Liver (tissue), 9 donors: ENCODE measurements around the gene COL24A1. TPM values are rescaled to one million over a fixed set of nuclear protein-coding genes. Genes with fewer than 3 reads are reported as not detected.

ENCODE experiments used
- DNase-seq: peaks from one replicate; pipeline ENCODE4 v3.0.0-alpha.2; 2017; ENCODE audit warnings: low spot score
- H3K27ac ChIP-seq, 2 donors: one replicate each; pipeline ENCODE4 v1.7.0; 2013; ENCODE audit warnings: inconsistent platforms in 2 of 2, low read length in 2 of 2, control low read depth in 1 of 2, low read depth in 1 of 2, mild to moderate bottlenecking in 1 of 2
- H3K27me3 ChIP-seq, 4 donors: one replicate each; pipeline versions ENCODE4 v1.6.1 to v1.7.0; 2013; ENCODE audit warnings: low read length in 3 of 4, inconsistent platforms in 1 of 4, mild to moderate bottlenecking in 1 of 4, moderate library complexity in 1 of 4; ENCODE audit not compliant: control insufficient read depth in 4 of 4, insufficient read depth in 4 of 4
- H3K36me3 ChIP-seq, 4 donors: one replicate each; pipeline versions ENCODE4 v1.6.1 to v1.7.0; 2013; ENCODE audit warnings: low read length in 3 of 4, mild to moderate bottlenecking in 3 of 4, low read depth in 1 of 4, moderate library complexity in 1 of 4; ENCODE audit not compliant: control insufficient read depth in 4 of 4, insufficient read depth in 3 of 4
- H3K4me1 ChIP-seq, 4 donors: one replicate each; pipeline versions ENCODE4 v1.6.1 to v1.7.0; 2013; ENCODE audit warnings: low read length in 3 of 4, mild to moderate bottlenecking in 3 of 4, moderate library complexity in 1 of 4; ENCODE audit not compliant: control insufficient read depth in 4 of 4, insufficient read depth in 4 of 4
- H3K4me3 ChIP-seq, 3 donors: one replicate each; pipeline versions ENCODE4 v1.6.1 to v1.7.0; 2013; ENCODE audit warnings: low read length in 3 of 3, control low read depth in 1 of 3, low read depth in 1 of 3, mild to moderate bottlenecking in 1 of 3
- H3K9ac ChIP-seq, 2 donors: one replicate each; pipeline ENCODE4 v1.7.0; 2013; ENCODE audit warnings: low read length in 2 of 2, mild to moderate bottlenecking in 2 of 2, moderate library complexity in 2 of 2, control low read depth in 1 of 2, low read depth in 1 of 2
- H3K9me3 ChIP-seq, 4 donors: one replicate each; pipeline versions ENCODE4 v1.6.1 to v1.7.0; 2013; ENCODE audit warnings: low read length in 3 of 4; ENCODE audit not compliant: control insufficient read depth in 4 of 4
- ATF3 ChIP-seq: IDR thresholded peaks from 2 replicates; pipeline ENCODE4 v1.6.1; 2016; ENCODE audit warnings: antibody characterized with exemption
- EGR1 ChIP-seq, 2 donors: IDR thresholded peaks; 2 replicates each; pipeline ENCODE4 v1.6.1; 2016 to 2018; ENCODE audit warnings: antibody characterized with exemption in 2 of 2, low read depth in 2 of 2
- FOXA1 ChIP-seq: IDR thresholded peaks from 2 replicates; pipeline ENCODE4 v1.6.1; 2016; ENCODE audit warnings: antibody characterized with exemption
- FOXA2 ChIP-seq: IDR thresholded peaks from 2 replicates; pipeline ENCODE4 v1.6.1; 2016; ENCODE audit warnings: antibody characterized with exemption
- GABPA ChIP-seq, 2 donors: IDR thresholded peaks in 1 of 2; conservative IDR thresholded peaks in 1 of 2; 2 replicates each; pipeline ENCODE4 v1.6.1; 2016; ENCODE audit warnings: antibody characterized with exemption in 2 of 2, mild to moderate bottlenecking in 1 of 2, moderate library complexity in 1 of 2
- HNF4A ChIP-seq, 2 donors: conservative IDR thresholded peaks; 2 replicates each; pipeline ENCODE4 v1.6.1; 2016; ENCODE audit warnings: antibody characterized with exemption in 2 of 2, mild to moderate bottlenecking in 2 of 2
- HNF4G ChIP-seq: IDR thresholded peaks from 2 replicates; pipeline ENCODE4 v1.6.1; 2016; ENCODE audit warnings: antibody characterized with exemption
- JUND ChIP-seq, 2 donors: IDR thresholded peaks; 2 replicates each; pipeline ENCODE4 v1.6.1; 2016; ENCODE audit warnings: antibody characterized with exemption in 2 of 2
- NR2F2 ChIP-seq: IDR thresholded peaks from 2 replicates; pipeline ENCODE4 v1.6.1; 2016; ENCODE audit warnings: antibody characterized with exemption
- RAD21 ChIP-seq, 2 donors: IDR thresholded peaks; 2 replicates each; pipeline ENCODE4 v1.6.1; 2016; ENCODE audit warnings: antibody characterized with exemption in 2 of 2, mild to moderate bottlenecking in 2 of 2
- RXRA ChIP-seq, 2 donors: IDR thresholded peaks; 2 replicates each; pipeline ENCODE4 v1.6.1; 2017 to 2018; ENCODE audit warnings: antibody characterized with exemption in 2 of 2, mild to moderate bottlenecking in 1 of 2
- SP1 ChIP-seq: IDR thresholded peaks from 2 replicates; pipeline ENCODE4 v1.6.1; 2018; ENCODE audit warnings: antibody characterized with exemption, mild to moderate bottlenecking
- TAF1 ChIP-seq: conservative IDR thresholded peaks from 2 replicates; pipeline ENCODE4 v1.6.1; 2016; ENCODE audit warnings: antibody characterized with exemption, mild to moderate bottlenecking
- YY1 ChIP-seq: IDR thresholded peaks from 2 replicates; pipeline ENCODE4 v1.6.1; 2016; ENCODE audit warnings: antibody characterized with exemption, mild to moderate bottlenecking
- ZBTB33 ChIP-seq: IDR thresholded peaks from 2 replicates; pipeline ENCODE4 v1.6.1; 2016; ENCODE audit warnings: antibody characterized with exemption
- WGBS: extraction: QIAGEN DNeasy Blood & Tissue Kit; methylation state at CpG from one replicate; pipeline ENCODE4 v1.1.7; 2013; 5-methylcytosine and 5-hydroxymethylcytosine counted together
- polyA plus RNA-seq, 2 donors: library from polyadenylated mRNA; stranded (reverse) in 1 of 2; unstranded in 1 of 2; fragments of 200-250 nt in 1 of 2; fragments of >200 nt in 1 of 2; fragmentation: Nextera tagmentation in 1 of 2; extraction: Ambion mirVana in 1 of 2; gene quantifications; one replicate each; pipeline versions ENCODE4 v1.2.1 to v1.2.3, GENCODE V29; 2013 to 2015
- total RNA-seq, 2 donors: library from RNA; depleted of rRNA; stranded (reverse); fragments of >200 nt; gene quantifications; one replicate each; pipeline ENCODE4 v1.2.3, GENCODE V29; 2014
- TF ChIP-seq, protein P1 (sequence below): IDR thresholded peaks from 2 replicates; pipeline ENCODE4 v1.6.1; 2016; ENCODE audit warnings: antibody characterized with exemption, mild to moderate bottlenecking
- TF ChIP-seq, protein P2 (sequence below): IDR thresholded peaks from 2 replicates; pipeline ENCODE4 v1.6.1; 2016; ENCODE audit warnings: antibody characterized with exemption
- donor health status: healthy.
- donor health status: healthy.
- donor health status: healthy.
- donor health status: healthy.
- donor health status: healthy.

COL24A1 gene
- total and polyA plus RNA-seq, 4 donors = under 0.01 to 0.28 (median 0.01) TPM; not detected in 1

DNA sequence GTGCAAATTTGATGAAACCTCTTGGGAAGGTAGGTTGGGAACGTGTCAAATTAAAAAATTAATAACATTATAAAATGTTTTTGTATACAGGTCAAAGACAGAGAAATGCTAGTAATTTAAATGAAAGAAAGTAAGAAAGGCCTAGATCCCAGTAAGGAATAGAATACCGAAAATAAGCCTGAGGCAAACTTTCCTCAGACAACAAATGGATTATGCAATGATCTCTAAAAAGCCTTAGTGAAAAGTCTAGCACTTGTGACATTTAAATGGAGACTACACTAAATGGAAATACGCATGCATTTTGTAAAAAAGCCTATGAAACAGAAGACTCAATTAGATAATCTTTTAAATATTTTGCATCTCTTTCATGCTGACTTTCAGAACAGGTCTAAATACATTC is 309.9 kb downstream of the COL24A1 start:
- DNase-seq = no peak

DNA sequence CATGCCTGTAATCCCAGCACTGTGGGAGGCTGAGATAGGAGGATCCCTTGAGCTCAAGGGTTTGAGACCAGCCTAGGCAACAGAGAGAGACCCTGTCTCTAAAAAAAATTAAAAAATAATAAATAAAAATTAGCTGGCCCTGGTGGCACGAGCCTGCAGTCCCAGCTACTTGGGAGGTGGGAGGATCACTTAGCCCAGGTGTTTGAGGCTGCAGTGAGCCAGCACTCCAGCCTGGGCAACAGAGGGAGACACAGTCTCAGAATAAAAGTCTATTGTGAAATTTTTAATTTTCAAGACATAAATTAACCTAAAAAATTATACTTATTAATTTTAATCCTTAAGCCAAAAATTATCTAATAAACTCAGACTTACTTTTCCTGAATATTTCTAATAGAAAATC is 317.1 kb downstream of the COL24A1 start:
- no peaks in the 10 kb centered on the region for H3K36me3 ChIP-seq
- 45% methylated on average over 1 of the region's 1 CpG for WGBS
- H3K4me3 ChIP-seq = no peak overlapping the region
- H3K4me1 ChIP-seq = no peaks in the 10 kb centered on the region
- no peak for DNase-seq
- H3K9ac ChIP-seq = no peak overlapping the region
- H3K27ac ChIP-seq = no peak overlapping the region
- TF ChIP-seq TAF1 (no peak), JUND (IDR thresholded peaks at IDR 0.05) (no peak), ATF3 (no peak), NR2F2 (no peak), YY1 (no peak), RAD21 (IDR thresholded peaks at IDR 0.05) (no peak), ZBTB33 (no peak)
- no peaks in the 10 kb centered on the region for H3K9me3 ChIP-seq
- peaks cover 0 to 4% (median 0%) of the 10 kb centered on the region in 4 donors for H3K27me3 ChIP-seq

More for the DNA sequence above, 309.9 kb downstream of the COL24A1 start:
- TF ChIP-seq NR2F2 = no peak
- TF ChIP-seq YY1 = no peak
- TF ChIP-seq FOXA1 = no peak
- TF ChIP-seq EGR1 (IDR thresholded peaks at IDR 0.05; ENCODE audit: low read depth in 2 of 2) = no peak
- no peak for TF ChIP-seq GABPA (IDR thresholded peaks at IDR 0.05 in 1 of 2, conservative IDR thresholded peaks at IDR 0.05 in 1 of 2)
- TF ChIP-seq FOXA2 = no peak
- no peak for TF ChIP-seq HNF4G
- TF ChIP-seq JUND (IDR thresholded peaks at IDR 0.05) = no peak
- no peak for TF ChIP-seq TAF1
- no peak for TF ChIP-seq SP1
- TF ChIP-seq ZBTB33 = no peak
- no peak for TF ChIP-seq HNF4A (conservative IDR thresholded peaks at IDR 0.05)
- TF ChIP-seq ATF3 = no peak
- TF ChIP-seq, protein P1, sequence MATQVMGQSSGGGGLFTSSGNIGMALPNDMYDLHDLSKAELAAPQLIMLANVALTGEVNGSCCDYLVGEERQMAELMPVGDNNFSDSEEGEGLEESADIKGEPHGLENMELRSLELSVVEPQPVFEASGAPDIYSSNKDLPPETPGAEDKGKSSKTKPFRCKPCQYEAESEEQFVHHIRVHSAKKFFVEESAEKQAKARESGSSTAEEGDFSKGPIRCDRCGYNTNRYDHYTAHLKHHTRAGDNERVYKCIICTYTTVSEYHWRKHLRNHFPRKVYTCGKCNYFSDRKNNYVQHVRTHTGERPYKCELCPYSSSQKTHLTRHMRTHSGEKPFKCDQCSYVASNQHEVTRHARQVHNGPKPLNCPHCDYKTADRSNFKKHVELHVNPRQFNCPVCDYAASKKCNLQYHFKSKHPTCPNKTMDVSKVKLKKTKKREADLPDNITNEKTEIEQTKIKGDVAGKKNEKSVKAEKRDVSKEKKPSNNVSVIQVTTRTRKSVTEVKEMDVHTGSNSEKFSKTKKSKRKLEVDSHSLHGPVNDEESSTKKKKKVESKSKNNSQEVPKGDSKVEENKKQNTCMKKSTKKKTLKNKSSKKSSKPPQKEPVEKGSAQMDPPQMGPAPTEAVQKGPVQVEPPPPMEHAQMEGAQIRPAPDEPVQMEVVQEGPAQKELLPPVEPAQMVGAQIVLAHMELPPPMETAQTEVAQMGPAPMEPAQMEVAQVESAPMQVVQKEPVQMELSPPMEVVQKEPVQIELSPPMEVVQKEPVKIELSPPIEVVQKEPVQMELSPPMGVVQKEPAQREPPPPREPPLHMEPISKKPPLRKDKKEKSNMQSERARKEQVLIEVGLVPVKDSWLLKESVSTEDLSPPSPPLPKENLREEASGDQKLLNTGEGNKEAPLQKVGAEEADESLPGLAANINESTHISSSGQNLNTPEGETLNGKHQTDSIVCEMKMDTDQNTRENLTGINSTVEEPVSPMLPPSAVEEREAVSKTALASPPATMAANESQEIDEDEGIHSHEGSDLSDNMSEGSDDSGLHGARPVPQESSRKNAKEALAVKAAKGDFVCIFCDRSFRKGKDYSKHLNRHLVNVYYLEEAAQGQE = no peak
- TF ChIP-seq, protein P2, sequence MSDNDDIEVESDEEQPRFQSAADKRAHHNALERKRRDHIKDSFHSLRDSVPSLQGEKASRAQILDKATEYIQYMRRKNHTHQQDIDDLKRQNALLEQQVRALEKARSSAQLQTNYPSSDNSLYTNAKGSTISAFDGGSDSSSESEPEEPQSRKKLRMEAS = no peak
- no peak for TF ChIP-seq RAD21 (IDR thresholded peaks at IDR 0.05)
- no peak for TF ChIP-seq RXRA (IDR thresholded peaks at IDR 0.05)
- 70% methylated on average over 3 of the region's 3 CpGs for WGBS
- Histone ChIP-seq H3K27me3 (no peaks in the 10 kb centered on the region), H3K36me3 (no peaks in the 10 kb centered on the region), H3K4me3 (no peak overlapping the region), H3K9me3 (no peaks in the 10 kb centered on the region), H3K27ac (no peak overlapping the region), H3K9ac (no peak overlapping the region), H3K4me1 (no peaks in the 10 kb centered on the region)
